RWPE1 (cell line): ENCODE data around the gene TBC1D14.

Experiments
- CTCF ChIA-PET: fragments of 350-600 bp; sonication (Branson Sonifier 250); formaldehyde crosslinking; extraction: SDS; loops from one replicate; lab custom pipeline; 2021; lab: Yijun Ruan, JAX
- POLR2A ChIA-PET: fragments of 400-600 bp; formaldehyde crosslinking; extraction: SDS; loops from one replicate; lab custom pipeline; 2020; ENCODE audit warnings: antibody characterized with exemption; ENCODE audit not compliant: low non-redundant PET; lab: Yijun Ruan, JAX
- DNase-seq: peaks from one replicate; pipeline ENCODE4 v3.0.0; 2012; ENCODE audit warnings: low spot score
- H3K27ac ChIP-seq: fragments of 450-650 bp; 2 replicates; pipeline ENCODE4 v1.5.1; 2017
- CTCF ChIP-seq: fragments of 450-650 bp; conservative IDR thresholded peaks from 2 replicates; pipeline ENCODE4 v1.5.1; 2017; ENCODE audit warnings: low read depth, mild to moderate bottlenecking

Gene TBC1D14

GRCh38 chr4:7031558-7032449 is 122.2 kb downstream of the TBC1D14 start:
- DNase-seq = no peak
- POLR2A ChIA-PET = no interaction called here
- no peak for TF ChIP-seq CTCF
- peak overlapping the region; percentile 42 for H3K27ac ChIP-seq
- CTCF ChIA-PET = no interaction called here

- ChIA-PET POLR2A (no interaction called here), CTCF (no interaction called here)
- no peak for DNase-seq
- peak overlapping the region; percentile 42 for H3K27ac ChIP-seq
- TF ChIP-seq CTCF = no peak
These were observed 123.0 kb downstream of the TBC1D14 start for GRCh38 chr4:7032596-7032995.

- ChIA-PET CTCF (interaction anchor here (0.6 kb wide), 1 partner anchor 190 kb away, joined by 3 read pairs; no protein-coding TSS in a partner anchor), POLR2A (no interaction called here)
- DNase-seq = peak; percentile 22
- peak overlapping the region; percentile 50 for H3K27ac ChIP-seq
- TF ChIP-seq CTCF = no peak
These were observed 124.8 kb downstream of the TBC1D14 start for GRCh38 chr4:7034262-7035081.

- no peak for DNase-seq
- ChIA-PET POLR2A (interaction anchor here (0.6 kb wide), 1 partner anchor 16 kb away, joined by 3 read pairs; no protein-coding TSS in a partner anchor), CTCF (interaction anchor here (0.6 kb wide), 1 partner anchor 64 kb away, joined by 3 read pairs; no protein-coding TSS in a partner anchor)
- no peak overlapping the region for H3K27ac ChIP-seq
- TF ChIP-seq CTCF = no peak
These were observed 127.8 kb downstream of the TBC1D14 start for GRCh38 chr4:7037425-7037824.

GRCh38 chr4:7040765-7041164 is 131.1 kb downstream of the TBC1D14 start:
- no peak overlapping the region for H3K27ac ChIP-seq
- CTCF ChIA-PET = interaction anchor here (1.1 kb wide), 1 partner anchor 67 kb away, joined by 4 read pairs; no protein-coding TSS in a partner anchor
- POLR2A ChIA-PET = no interaction called here
- DNase-seq = no peak
- TF ChIP-seq CTCF = no peak

GRCh38 chr4:7041246-7041645 is 131.6 kb downstream of the TBC1D14 start:
- CTCF ChIA-PET = interaction anchor here (1.1 kb wide), 1 partner anchor 67 kb away, joined by 4 read pairs; no protein-coding TSS in a partner anchor

More at GRCh38 chr4:7041246-7041645, 131.6 kb downstream of the TBC1D14 start:
- POLR2A ChIA-PET = no interaction called here
- H3K27ac ChIP-seq = no peak overlapping the region
- no peak for TF ChIP-seq CTCF
- no peak for DNase-seq
